ENCODE results near the gene KIAA1217. TPM values are rescaled to one million over a fixed set of nuclear protein-coding genes. Genes with fewer than 3 reads are reported as not detected.

Gene KIAA1217
- total and polyA plus RNA-seq, 2 of the 8 experiments (the other 6 are each of a cell fraction or from before 2014, with no cell fraction given): 4.5 to 15.6 TPM

GRCh38 chr10:24251547-24251946 lies 42.6 kb downstream of the KIAA1217 start (continued):
- no peak for TF ChIP-seq SUZ12 (IDR thresholded peaks at IDR 0.05; ENCODE audit: low read length)
- TF ChIP-seq MAX (IDR thresholded peaks at IDR 0.05): no peak
- no peak for TF ChIP-seq EGR1 (IDR thresholded peaks at IDR 0.05; ENCODE audit: borderline replicate concordance, low read depth, low read length)

Measured in H1 (cell line).